ENCODE measurements around the gene HMG20B. TPM values are rescaled to one million over a fixed set of nuclear protein-coding genes. Genes with fewer than 3 reads are reported as not detected.
A peak's percentile ranks its signal among the peaks of the same experiment; 100 is the strongest.

The HMG20B gene
- total RNA-seq, 4 donors from 2014 or later = 31.4 to 61.1 (median 36.6) TPM

DNA sequence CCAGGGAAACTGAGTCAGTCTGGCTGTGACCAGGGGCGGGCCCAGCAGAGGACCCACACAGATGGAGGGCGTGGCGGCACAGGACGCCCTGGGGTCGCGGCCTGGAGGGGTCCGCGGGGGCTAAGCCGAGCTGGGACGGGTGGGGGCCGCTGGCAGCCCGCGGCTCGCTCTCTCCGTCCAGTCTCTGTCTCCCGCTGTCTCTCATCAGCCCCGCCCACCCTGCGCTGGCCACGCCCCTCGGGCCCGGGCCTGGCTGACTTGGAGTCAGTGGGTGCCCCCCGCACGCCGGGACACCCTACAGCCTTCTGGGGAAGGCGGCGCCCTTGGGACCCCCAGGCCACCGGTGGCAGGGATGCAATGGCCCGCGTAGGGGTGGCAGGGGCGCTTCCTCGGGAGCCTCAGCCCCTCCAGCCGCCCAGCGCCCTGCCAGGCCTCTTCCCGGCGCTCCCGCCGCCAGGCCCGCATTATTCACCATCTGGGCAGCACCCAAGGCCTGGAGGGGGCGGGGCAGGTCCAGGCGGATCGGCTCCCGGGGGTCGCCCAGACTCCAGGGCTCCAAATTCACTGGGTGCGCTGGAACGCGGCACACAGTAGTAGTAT is 34.0 kb downstream of the HMG20B start, which contains the start of gene TBXA2R:
TBXA2R (minus strand) TSS at position 186 of the 600 bp plus-strand sequence. CDS start 6,241 bp downstream, outside the sequence.
- TF ChIP-seq, protein P1, sequence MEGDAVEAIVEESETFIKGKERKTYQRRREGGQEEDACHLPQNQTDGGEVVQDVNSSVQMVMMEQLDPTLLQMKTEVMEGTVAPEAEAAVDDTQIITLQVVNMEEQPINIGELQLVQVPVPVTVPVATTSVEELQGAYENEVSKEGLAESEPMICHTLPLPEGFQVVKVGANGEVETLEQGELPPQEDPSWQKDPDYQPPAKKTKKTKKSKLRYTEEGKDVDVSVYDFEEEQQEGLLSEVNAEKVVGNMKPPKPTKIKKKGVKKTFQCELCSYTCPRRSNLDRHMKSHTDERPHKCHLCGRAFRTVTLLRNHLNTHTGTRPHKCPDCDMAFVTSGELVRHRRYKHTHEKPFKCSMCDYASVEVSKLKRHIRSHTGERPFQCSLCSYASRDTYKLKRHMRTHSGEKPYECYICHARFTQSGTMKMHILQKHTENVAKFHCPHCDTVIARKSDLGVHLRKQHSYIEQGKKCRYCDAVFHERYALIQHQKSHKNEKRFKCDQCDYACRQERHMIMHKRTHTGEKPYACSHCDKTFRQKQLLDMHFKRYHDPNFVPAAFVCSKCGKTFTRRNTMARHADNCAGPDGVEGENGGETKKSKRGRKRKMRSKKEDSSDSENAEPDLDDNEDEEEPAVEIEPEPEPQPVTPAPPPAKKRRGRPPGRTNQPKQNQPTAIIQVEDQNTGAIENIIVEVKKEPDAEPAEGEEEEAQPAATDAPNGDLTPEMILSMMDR (IDR thresholded peaks at IDR 0.05 in 4 of 5, conservative IDR thresholded peaks at IDR 0.05 in 1 of 5) = no peak
- TF ChIP-seq POLR2A (IDR thresholded peaks at IDR 0.05) = peak in 1 of 2 donors; percentile 19
- Histone ChIP-seq H3K27me3 (peaks cover 20 to 24% (median 21%) of the 10 kb centered on the region in 3 donors), H3K4me1 (peaks cover 8 to 23% of the 10 kb centered on the region in 2 donors), H3K36me3 (peaks cover 2 to 15% of the 10 kb centered on the region in 2 donors), H3K27ac (peak within 1 kb of the TSS; percentile 62 to 80 (median 74)), H3K4me3 (peak within 1 kb of the TSS; percentile 53 to 58 (median 56)), H3K9me3 (no peaks in the 10 kb centered on the region)
- in situ Hi-C loops (cut with MboI; ENCODE audit: low sequenced_read_pairs in 4 of 4) (no loop called here), intact Hi-C loops (cut with DNase I; ENCODE audit: low total_unique reads) (no loop called here)
- peak in 1 of 2 donors; percentile 28 for DNase-seq
- ATAC-seq = peak; percentile 44 to 45

GRCh38 chr19:3607303-3608078 is 34.7 kb downstream of the HMG20B start:
- DNase-seq (no peak), ATAC-seq (peak; percentile 30 to 31)
- peak in 1 of 2 donors; percentile 19 for TF ChIP-seq POLR2A (IDR thresholded peaks at IDR 0.05)
- TF ChIP-seq, protein P1 (IDR thresholded peaks at IDR 0.05 in 4 of 5, conservative IDR thresholded peaks at IDR 0.05 in 1 of 5) = no peak
- intact Hi-C loops (cut with DNase I; ENCODE audit: low total_unique reads) (no loop called here), in situ Hi-C loops (cut with MboI; ENCODE audit: low sequenced_read_pairs in 4 of 4) (no loop called here)
- H3K9me3 ChIP-seq = no peaks in the 10 kb centered on the region
- peaks cover 20 to 21% (median 20%) of the 10 kb centered on the region in 3 donors for H3K27me3 ChIP-seq
- H3K4me3 ChIP-seq = peak overlapping the region; percentile 53 to 58 (median 56)
- H3K4me1 ChIP-seq = peaks cover 8 to 23% of the 10 kb centered on the region in 2 donors
- H3K36me3 ChIP-seq = peaks cover 3 to 22% of the 10 kb centered on the region in 2 donors
- H3K27ac ChIP-seq = peak overlapping the region; percentile 62 to 80 (median 74)

DNA sequence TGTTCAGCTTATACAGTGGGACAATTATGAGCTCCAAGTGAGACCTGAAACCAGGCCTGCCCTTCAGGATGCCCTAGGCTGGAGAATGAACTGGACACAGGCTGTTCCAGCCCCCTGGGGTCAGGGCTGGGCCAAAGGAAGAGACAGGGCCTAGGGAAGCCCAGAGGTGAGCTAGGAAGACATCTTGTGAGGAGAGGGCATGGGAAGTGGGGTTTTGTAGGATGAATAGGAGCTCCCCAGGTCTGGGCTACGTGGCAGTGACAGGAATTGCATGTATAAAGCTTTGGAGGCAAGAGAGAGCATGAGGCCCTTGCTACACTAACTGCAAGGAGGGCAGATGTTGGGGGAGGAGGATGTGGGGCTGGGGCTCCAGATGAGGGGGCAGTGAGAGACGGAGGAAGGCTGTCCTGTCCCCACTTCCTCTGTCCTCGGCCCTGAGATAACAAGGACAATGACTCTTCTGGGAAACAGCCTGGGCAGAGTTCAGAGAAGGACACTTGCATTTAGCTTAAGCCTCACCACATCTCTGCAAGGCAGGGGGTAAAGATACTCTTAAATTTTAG is 35.4 kb downstream of the HMG20B start:
- DNase-seq (no peak), ATAC-seq (no peak)
- in situ Hi-C loops (cut with MboI; ENCODE audit: low sequenced_read_pairs in 4 of 4) (no loop called here), intact Hi-C loops (cut with DNase I; ENCODE audit: low total_unique reads) (no loop called here)
- Histone ChIP-seq H3K4me1 (peaks cover 8 to 23% of the 10 kb centered on the region in 2 donors), H3K27me3 (peaks cover 19 to 21% (median 20%) of the 10 kb centered on the region in 3 donors), H3K4me3 (no peak overlapping the region), H3K9me3 (no peaks in the 10 kb centered on the region), H3K36me3 (peaks cover 3 to 27% of the 10 kb centered on the region in 2 donors), H3K27ac (peak overlapping the region; percentile 62 to 80 (median 74))
- TF ChIP-seq, protein P1 (IDR thresholded peaks at IDR 0.05 in 4 of 5, conservative IDR thresholded peaks at IDR 0.05 in 1 of 5) = no peak
- TF ChIP-seq POLR2A (IDR thresholded peaks at IDR 0.05) = no peak

- DNase-seq = no peak
- no peak for ATAC-seq
- intact Hi-C loops (cut with DNase I; ENCODE audit: low total_unique reads) = no loop called here
- peaks cover 6 to 23% of the 10 kb centered on the region in 2 donors for H3K4me1 ChIP-seq
- H3K27me3 ChIP-seq = peaks cover 18 to 21% (median 19%) of the 10 kb centered on the region in 3 donors
- peaks cover 3 to 27% of the 10 kb centered on the region in 2 donors for H3K36me3 ChIP-seq
- TF ChIP-seq POLR2A (IDR thresholded peaks at IDR 0.05) = no peak
- no peaks in the 10 kb centered on the region for H3K9me3 ChIP-seq
- peak overlapping the region; percentile 62 to 80 (median 74) for H3K27ac ChIP-seq
- H3K4me3 ChIP-seq = no peak overlapping the region
- in situ Hi-C loops (cut with MboI; ENCODE audit: low sequenced_read_pairs in 4 of 4) = no loop called here
These were observed 36.1 kb downstream of the HMG20B start for GRCh38 chr19:3608750-3609322.
